Measurements from ENCODE around the gene STK39. TPM values are rescaled to one million over a fixed set of nuclear protein-coding genes. Genes with fewer than 3 reads are reported as not detected.

Gene STK39
- total and polyA plus RNA-seq, 2 experiments from 2014 or later, result 3.2 to 14.6 TPM

DNA sequence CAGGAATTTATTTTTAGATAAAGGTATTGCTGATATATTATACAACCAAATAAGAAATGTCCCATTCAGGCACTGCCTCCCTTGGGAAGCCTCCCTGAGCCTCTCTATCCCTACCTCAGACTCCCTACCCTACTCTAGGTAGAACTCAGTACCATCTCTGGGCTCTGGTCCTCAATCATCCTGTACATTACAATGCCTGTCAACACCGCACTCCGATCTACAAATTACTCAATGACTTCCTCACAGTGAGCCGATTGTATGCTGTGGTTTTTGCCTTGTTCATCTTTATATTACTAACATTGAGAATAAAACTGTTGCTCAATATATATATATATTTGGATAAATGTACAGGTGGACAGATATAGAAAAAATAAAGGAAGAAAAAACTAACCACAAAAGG is 207.5 kb downstream of the STK39 start:
- Histone ChIP-seq H3K36me3 (ENCODE audit: low read depth) (0 out of 2 replicates have a peak, but pooled peaks cover 1% of the 10 kb centered on the region), H3K9me3 (ENCODE audit: low read depth) (no peaks in the 10 kb centered on the region), H3F3A (ENCODE audit: insufficient read depth) (no peaks in the 10 kb centered on the region), H3K79me2 (ENCODE audit: insufficient read depth) (no peaks in the 10 kb centered on the region), H3K27ac (no peak overlapping the region), H4K20me1 (ENCODE audit: insufficient read depth) (no peaks in the 10 kb centered on the region), H3K9ac (no peak overlapping the region), H3K9me2 (ENCODE audit: insufficient read depth) (no peaks in the 10 kb centered on the region), H3K27me3 (replicated peaks; ENCODE audit: insufficient read depth) (no peaks in the 10 kb centered on the region), H3K4me2 (ENCODE audit: unreplicated experiment) (no peak overlapping the region), H2AFZ (no peak overlapping the region), H3K4me1 (ENCODE audit: insufficient read depth) (no peaks in the 10 kb centered on the region), H3K4me3 (no peak overlapping the region)
- WGBS, 2 experiments (ENCODE audit: low coverage in 1 of 2, low lambda C conversion rate in 2 of 2, missing lambda C conversion rate in 2 of 2), result 96 to 100% methylated on average over 3 of the region's 3 CpGs
- in situ Hi-C loops (cut with MboI), result no loop called here
- TF ChIP-seq EZH2 (IDR thresholded peaks at IDR 0.05; ENCODE audit: insufficient read depth, poor library complexity, severe bottlenecking) (no peak), EZH2phosphoT487 (IDR thresholded peaks at IDR 0.05; ENCODE audit: insufficient read depth, low read depth) (no peak)
- DNase-seq, result no peak

DNA sequence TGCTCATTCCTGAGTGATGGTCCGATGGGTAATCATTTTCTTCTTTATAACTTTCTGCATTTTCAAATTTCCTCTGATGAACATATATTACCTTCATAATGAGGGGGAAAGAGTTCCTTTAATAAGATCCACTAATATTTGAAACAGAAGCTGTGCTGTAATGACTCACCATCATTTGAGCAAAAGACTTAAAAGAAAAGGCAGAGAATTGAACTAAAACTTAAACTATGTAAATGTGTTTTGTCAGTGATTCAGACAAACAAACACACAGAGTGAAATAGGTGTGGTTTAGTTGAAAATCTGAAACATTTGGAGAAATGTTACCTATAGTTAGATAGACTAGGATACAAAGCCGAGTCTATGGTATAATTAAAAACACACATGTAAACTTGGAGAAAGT is 209.6 kb downstream of the STK39 start:
- in situ Hi-C loops (cut with MboI), result no loop called here
- no peaks in the 10 kb centered on the region for H3K9me2 ChIP-seq (ENCODE audit: insufficient read depth)
- H3K4me2 ChIP-seq (ENCODE audit: unreplicated experiment), result no peak overlapping the region
- no peaks in the 10 kb centered on the region for H3K4me1 ChIP-seq (ENCODE audit: insufficient read depth)
- 0 out of 2 replicates have a peak, but pooled peaks cover 6% of the 10 kb centered on the region for H3K36me3 ChIP-seq (ENCODE audit: low read depth)
- no peaks in the 10 kb centered on the region for H4K20me1 ChIP-seq (ENCODE audit: insufficient read depth)
- TF ChIP-seq EZH2phosphoT487 (IDR thresholded peaks at IDR 0.05; ENCODE audit: insufficient read depth, low read depth) (no peak), EZH2 (IDR thresholded peaks at IDR 0.05; ENCODE audit: insufficient read depth, poor library complexity, severe bottlenecking) (no peak)
- no peak overlapping the region for H2AFZ ChIP-seq
- H3K79me2 ChIP-seq (ENCODE audit: insufficient read depth), result no peaks in the 10 kb centered on the region
- H3K27ac ChIP-seq, result no peak overlapping the region
- H3K4me3 ChIP-seq, result no peak overlapping the region
- 94 to 96% methylated on average over 2 of the region's 2 CpGs for WGBS, 2 experiments (ENCODE audit: low coverage in 1 of 2, low lambda C conversion rate in 2 of 2, missing lambda C conversion rate in 2 of 2)
- H3K27me3 ChIP-seq (replicated peaks; ENCODE audit: insufficient read depth), result no peaks in the 10 kb centered on the region
- peak; percentile 13 for DNase-seq
- H3K9ac ChIP-seq, result no peak overlapping the region
- no peaks in the 10 kb centered on the region for H3K9me3 ChIP-seq (ENCODE audit: low read depth)
- H3F3A ChIP-seq (ENCODE audit: insufficient read depth), result no peaks in the 10 kb centered on the region

DNA sequence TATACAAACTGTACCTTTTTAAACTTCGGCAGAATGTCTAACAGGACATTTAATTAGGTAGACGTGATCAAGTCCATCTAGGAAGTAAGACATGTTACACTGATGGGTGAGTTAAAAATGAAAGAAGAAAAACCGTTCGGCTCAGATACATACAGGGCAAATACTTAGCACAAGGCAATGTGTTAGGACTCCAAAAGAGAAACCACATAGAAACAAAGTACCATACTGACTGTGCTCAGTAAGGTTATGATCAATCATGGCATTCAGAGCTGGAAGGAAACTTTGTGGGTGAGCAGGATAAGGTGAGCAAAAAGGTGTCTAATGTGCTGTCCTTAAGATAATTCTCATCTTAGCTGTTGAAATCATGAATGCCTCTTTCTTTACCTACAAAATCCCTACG is 211.9 kb downstream of the STK39 start:
- Histone ChIP-seq H2AFZ (no peak overlapping the region), H3K9me3 (ENCODE audit: low read depth) (no peaks in the 10 kb centered on the region), H4K20me1 (ENCODE audit: insufficient read depth) (no peaks in the 10 kb centered on the region), H3K4me3 (no peak overlapping the region), H3K27ac (no peak overlapping the region), H3K9me2 (ENCODE audit: insufficient read depth) (no peaks in the 10 kb centered on the region), H3K36me3 (ENCODE audit: low read depth) (0 out of 2 replicates have a peak, but pooled peaks cover 6% of the 10 kb centered on the region), H3K4me1 (ENCODE audit: insufficient read depth) (peaks cover 10% of the 10 kb centered on the region), H3F3A (ENCODE audit: insufficient read depth) (no peaks in the 10 kb centered on the region), H3K27me3 (replicated peaks; ENCODE audit: insufficient read depth) (no peaks in the 10 kb centered on the region), H3K79me2 (ENCODE audit: insufficient read depth) (no peaks in the 10 kb centered on the region), H3K9ac (no peak overlapping the region), H3K4me2 (ENCODE audit: unreplicated experiment) (no peak overlapping the region)
- in situ Hi-C loops (cut with MboI), result no loop called here
- no peak for DNase-seq
- 92 to 93% methylated on average over 5 of the region's 5 CpGs for WGBS, 2 experiments (ENCODE audit: low coverage in 1 of 2, low lambda C conversion rate in 2 of 2, missing lambda C conversion rate in 2 of 2)
- TF ChIP-seq EZH2 (IDR thresholded peaks at IDR 0.05; ENCODE audit: insufficient read depth, poor library complexity, severe bottlenecking), result no peak
- TF ChIP-seq EZH2phosphoT487 (IDR thresholded peaks at IDR 0.05; ENCODE audit: insufficient read depth, low read depth), result no peak

DNA sequence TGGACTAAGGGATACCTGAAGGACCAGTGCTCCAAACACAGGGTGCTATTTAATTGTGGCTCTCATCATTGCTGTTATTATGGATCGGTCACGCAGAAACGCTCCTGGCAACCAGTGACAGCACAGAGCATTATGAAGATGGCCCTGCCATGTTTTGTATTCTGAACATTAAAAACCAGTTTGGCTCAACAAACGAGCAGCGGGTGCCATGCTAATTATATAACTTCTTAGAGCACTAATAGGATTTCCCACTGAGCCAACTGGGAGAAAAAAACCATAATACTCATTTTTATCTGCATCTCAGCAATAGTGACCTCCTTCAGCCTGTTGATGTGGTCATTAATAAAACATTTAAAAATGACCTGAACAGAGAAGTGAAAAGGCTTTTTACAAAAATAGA is 212.8 kb downstream of the STK39 start:
- H4K20me1 ChIP-seq (ENCODE audit: insufficient read depth), result no peaks in the 10 kb centered on the region
- no peak overlapping the region for H3K4me3 ChIP-seq
- no peak overlapping the region for H3K27ac ChIP-seq
- TF ChIP-seq EZH2phosphoT487 (IDR thresholded peaks at IDR 0.05; ENCODE audit: insufficient read depth, low read depth) (no peak), EZH2 (IDR thresholded peaks at IDR 0.05; ENCODE audit: insufficient read depth, poor library complexity, severe bottlenecking) (no peak)
- no peaks in the 10 kb centered on the region for H3K9me3 ChIP-seq (ENCODE audit: low read depth)
- H3K4me2 ChIP-seq (ENCODE audit: unreplicated experiment), result no peak overlapping the region
- in situ Hi-C loops (cut with MboI), result no loop called here
- peaks cover 10% of the 10 kb centered on the region for H3K4me1 ChIP-seq (ENCODE audit: insufficient read depth)
- no peak overlapping the region for H2AFZ ChIP-seq
- no peaks in the 10 kb centered on the region for H3K27me3 ChIP-seq (replicated peaks; ENCODE audit: insufficient read depth)
- no peaks in the 10 kb centered on the region for H3K79me2 ChIP-seq (ENCODE audit: insufficient read depth)
- WGBS, 2 experiments (ENCODE audit: low coverage in 1 of 2, low lambda C conversion rate in 2 of 2, missing lambda C conversion rate in 2 of 2), result 92 to 94% methylated on average over 5 of the region's 5 CpGs
- H3K9me2 ChIP-seq (ENCODE audit: insufficient read depth), result no peaks in the 10 kb centered on the region
- no peak overlapping the region for H3K9ac ChIP-seq
- H3F3A ChIP-seq (ENCODE audit: insufficient read depth), result no peaks in the 10 kb centered on the region
- no peak for DNase-seq
- 0 out of 2 replicates have a peak, but pooled peaks cover 6% of the 10 kb centered on the region for H3K36me3 ChIP-seq (ENCODE audit: low read depth)

DNA sequence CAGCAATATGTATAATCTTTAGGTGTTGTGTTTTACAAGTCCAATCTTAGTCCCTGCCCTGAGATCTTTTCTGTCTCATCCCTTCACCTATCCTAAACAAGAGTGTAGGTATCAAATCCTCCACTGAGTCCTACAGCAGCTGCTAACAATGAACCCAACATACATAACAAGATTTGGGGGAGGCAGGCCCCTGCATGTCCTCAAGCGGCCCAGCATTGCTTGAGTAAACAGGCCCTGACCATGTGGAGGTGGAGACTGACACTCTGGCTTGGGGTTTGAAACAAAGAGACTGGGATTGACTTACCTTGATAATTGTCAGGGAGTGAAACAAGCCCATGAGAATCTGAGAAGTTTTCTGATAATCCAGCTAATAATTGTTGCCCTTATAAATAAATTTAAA is 213.4 kb downstream of the STK39 start:
- Histone ChIP-seq H3K79me2 (ENCODE audit: insufficient read depth) (no peaks in the 10 kb centered on the region), H2AFZ (no peak overlapping the region), H3K27me3 (replicated peaks; ENCODE audit: insufficient read depth) (no peaks in the 10 kb centered on the region), H3K4me2 (ENCODE audit: unreplicated experiment) (no peak overlapping the region), H3F3A (ENCODE audit: insufficient read depth) (no peaks in the 10 kb centered on the region), H3K4me1 (ENCODE audit: insufficient read depth) (peaks cover 10% of the 10 kb centered on the region), H3K9ac (no peak overlapping the region), H3K9me3 (ENCODE audit: low read depth) (no peaks in the 10 kb centered on the region), H3K9me2 (ENCODE audit: insufficient read depth) (no peaks in the 10 kb centered on the region), H3K27ac (no peak overlapping the region), H3K36me3 (ENCODE audit: low read depth) (0 out of 2 replicates have a peak, but pooled peaks cover 6% of the 10 kb centered on the region), H4K20me1 (ENCODE audit: insufficient read depth) (no peaks in the 10 kb centered on the region), H3K4me3 (no peak overlapping the region)
- in situ Hi-C loops (cut with MboI), result no loop called here
- 100% methylated on average over 1 of the region's 1 CpG for WGBS, 2 experiments (ENCODE audit: low coverage in 1 of 2, low lambda C conversion rate in 2 of 2, missing lambda C conversion rate in 2 of 2)
- DNase-seq, result no peak
- no peak for TF ChIP-seq EZH2 (IDR thresholded peaks at IDR 0.05; ENCODE audit: insufficient read depth, poor library complexity, severe bottlenecking)
- TF ChIP-seq EZH2phosphoT487 (IDR thresholded peaks at IDR 0.05; ENCODE audit: insufficient read depth, low read depth), result no peak

Measured in GM23248 (cell line).